ENCODE results near the gene CDC25A.

DNA sequence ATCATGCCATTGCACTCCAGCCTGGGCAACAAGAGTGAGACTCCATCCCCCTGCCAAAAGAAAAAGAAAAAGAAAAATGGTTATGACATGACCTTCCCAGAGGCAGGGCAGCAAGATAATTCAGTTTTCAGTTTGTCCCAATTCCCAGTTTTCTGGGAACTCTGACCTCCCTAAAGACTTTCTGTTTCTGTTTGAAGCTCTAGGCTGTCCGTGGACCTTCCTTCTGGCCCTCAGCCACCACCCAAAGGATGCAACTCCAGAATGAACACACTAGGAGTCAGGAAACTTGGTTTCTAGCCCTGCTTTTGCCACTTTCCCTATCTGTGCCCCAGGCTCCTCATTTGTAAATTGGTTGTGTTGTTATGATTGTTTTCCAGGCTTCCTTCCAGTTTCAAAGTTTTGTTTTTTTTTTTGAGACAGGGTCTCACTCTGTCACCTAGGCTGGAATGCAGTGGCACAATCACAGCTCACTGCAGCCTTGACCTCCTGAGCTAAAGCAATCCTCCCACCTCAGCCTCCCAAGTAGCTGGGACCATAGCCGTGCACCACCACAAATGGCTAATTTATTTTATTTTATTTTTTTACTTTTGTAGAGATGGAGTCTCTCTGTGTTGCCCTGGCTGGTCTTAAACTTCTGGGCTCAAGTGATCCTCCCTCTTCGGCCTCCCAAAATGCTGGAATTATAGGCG lies 68.6 kb downstream of the CDC25A start:
- TF ChIP-seq POLR2A (IDR thresholded peaks at IDR 0.05), result no peak
- TF ChIP-seq, protein P1, sequence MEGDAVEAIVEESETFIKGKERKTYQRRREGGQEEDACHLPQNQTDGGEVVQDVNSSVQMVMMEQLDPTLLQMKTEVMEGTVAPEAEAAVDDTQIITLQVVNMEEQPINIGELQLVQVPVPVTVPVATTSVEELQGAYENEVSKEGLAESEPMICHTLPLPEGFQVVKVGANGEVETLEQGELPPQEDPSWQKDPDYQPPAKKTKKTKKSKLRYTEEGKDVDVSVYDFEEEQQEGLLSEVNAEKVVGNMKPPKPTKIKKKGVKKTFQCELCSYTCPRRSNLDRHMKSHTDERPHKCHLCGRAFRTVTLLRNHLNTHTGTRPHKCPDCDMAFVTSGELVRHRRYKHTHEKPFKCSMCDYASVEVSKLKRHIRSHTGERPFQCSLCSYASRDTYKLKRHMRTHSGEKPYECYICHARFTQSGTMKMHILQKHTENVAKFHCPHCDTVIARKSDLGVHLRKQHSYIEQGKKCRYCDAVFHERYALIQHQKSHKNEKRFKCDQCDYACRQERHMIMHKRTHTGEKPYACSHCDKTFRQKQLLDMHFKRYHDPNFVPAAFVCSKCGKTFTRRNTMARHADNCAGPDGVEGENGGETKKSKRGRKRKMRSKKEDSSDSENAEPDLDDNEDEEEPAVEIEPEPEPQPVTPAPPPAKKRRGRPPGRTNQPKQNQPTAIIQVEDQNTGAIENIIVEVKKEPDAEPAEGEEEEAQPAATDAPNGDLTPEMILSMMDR (IDR thresholded peaks at IDR 0.05), result no peak
- TF ChIP-seq EP300 (IDR thresholded peaks at IDR 0.05), result no peak
